ENCODE measurements around the gene CYP2U1.

CYP2U1 gene

GRCh38 chr4:107999932-108000539 lies 68.7 kb downstream of the CYP2U1 start:
- Histone ChIP-seq H3K4me3 (ENCODE audit: low read depth, low read length) (no peak overlapping the region), H3K27me3 (replicated peaks) (no peaks in the 10 kb centered on the region), H3K27ac (no peak overlapping the region), H3K36me3 (replicated peaks) (no peaks in the 10 kb centered on the region)
- in situ Hi-C loops (cut with HindIII; ENCODE audit: low pct_ligation_motif_present, low sequenced_read_pairs) = no loop called here
- no peak for TF ChIP-seq CTCF (IDR thresholded peaks at IDR 0.05; ENCODE audit: low read depth, low read length, missing control alignments)
- DNase-seq = no peak

- H3K36me3 ChIP-seq (replicated peaks) = no peaks in the 10 kb centered on the region
- DNase-seq = no peak
- H3K27me3 ChIP-seq (replicated peaks) = no peaks in the 10 kb centered on the region
- in situ Hi-C loops (cut with HindIII; ENCODE audit: low pct_ligation_motif_present, low sequenced_read_pairs) = no loop called here
- H3K27ac ChIP-seq = no peak overlapping the region
- H3K4me3 ChIP-seq (ENCODE audit: low read depth, low read length) = no peak overlapping the region
- no peak for TF ChIP-seq CTCF (IDR thresholded peaks at IDR 0.05; ENCODE audit: low read depth, low read length, missing control alignments)
Measured at GRCh38 chr4:108001540-108002135, 70.3 kb downstream of the CYP2U1 start.

Data from brain microvascular endothelial cell (primary cell).